ENCODE measurements around the gene GMDS. TPM values are rescaled to one million over a fixed set of nuclear protein-coding genes. Genes with fewer than 3 reads are reported as not detected.

GMDS gene
- total and polyA plus RNA-seq, 2 of the 8 experiments (the other 6 are each of a cell fraction or from before 2014, with no cell fraction given), result 16.8 to 50.0 TPM

DNA sequence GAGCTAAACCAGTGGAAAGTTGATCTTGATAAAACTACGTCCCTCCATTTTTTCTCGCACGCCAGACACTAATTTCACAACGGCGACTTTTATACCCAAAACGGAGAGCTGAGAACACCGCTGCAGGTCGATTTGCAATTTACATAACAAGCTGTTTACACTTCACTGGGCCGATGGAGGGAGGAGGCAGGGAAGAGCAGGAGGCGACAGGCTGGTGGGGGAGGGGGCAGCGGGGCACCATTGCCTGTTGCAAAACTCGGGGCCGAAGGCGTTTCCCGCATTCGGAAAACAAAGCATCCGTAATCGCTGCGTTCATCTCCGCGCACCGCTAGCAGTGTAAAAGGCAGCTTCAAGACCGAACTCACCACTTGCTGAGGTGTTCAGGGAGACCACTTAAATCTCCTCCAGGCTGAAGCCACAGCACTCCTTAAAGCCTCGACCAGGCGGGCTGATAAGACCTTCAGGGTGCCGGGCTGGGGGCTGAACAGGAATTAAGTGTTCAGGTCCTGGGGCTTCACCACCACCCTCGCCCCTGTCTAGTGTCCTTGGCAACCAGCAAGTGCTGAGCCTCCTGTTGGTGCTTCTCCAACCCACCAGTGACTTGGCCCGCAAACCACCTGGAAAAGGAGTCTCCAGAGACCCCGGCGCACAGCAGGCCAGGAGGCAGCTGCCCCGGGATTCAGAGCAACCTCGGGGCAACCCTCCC is 637.7 kb downstream of the GMDS start (continued):
- TF ChIP-seq, protein P1, sequence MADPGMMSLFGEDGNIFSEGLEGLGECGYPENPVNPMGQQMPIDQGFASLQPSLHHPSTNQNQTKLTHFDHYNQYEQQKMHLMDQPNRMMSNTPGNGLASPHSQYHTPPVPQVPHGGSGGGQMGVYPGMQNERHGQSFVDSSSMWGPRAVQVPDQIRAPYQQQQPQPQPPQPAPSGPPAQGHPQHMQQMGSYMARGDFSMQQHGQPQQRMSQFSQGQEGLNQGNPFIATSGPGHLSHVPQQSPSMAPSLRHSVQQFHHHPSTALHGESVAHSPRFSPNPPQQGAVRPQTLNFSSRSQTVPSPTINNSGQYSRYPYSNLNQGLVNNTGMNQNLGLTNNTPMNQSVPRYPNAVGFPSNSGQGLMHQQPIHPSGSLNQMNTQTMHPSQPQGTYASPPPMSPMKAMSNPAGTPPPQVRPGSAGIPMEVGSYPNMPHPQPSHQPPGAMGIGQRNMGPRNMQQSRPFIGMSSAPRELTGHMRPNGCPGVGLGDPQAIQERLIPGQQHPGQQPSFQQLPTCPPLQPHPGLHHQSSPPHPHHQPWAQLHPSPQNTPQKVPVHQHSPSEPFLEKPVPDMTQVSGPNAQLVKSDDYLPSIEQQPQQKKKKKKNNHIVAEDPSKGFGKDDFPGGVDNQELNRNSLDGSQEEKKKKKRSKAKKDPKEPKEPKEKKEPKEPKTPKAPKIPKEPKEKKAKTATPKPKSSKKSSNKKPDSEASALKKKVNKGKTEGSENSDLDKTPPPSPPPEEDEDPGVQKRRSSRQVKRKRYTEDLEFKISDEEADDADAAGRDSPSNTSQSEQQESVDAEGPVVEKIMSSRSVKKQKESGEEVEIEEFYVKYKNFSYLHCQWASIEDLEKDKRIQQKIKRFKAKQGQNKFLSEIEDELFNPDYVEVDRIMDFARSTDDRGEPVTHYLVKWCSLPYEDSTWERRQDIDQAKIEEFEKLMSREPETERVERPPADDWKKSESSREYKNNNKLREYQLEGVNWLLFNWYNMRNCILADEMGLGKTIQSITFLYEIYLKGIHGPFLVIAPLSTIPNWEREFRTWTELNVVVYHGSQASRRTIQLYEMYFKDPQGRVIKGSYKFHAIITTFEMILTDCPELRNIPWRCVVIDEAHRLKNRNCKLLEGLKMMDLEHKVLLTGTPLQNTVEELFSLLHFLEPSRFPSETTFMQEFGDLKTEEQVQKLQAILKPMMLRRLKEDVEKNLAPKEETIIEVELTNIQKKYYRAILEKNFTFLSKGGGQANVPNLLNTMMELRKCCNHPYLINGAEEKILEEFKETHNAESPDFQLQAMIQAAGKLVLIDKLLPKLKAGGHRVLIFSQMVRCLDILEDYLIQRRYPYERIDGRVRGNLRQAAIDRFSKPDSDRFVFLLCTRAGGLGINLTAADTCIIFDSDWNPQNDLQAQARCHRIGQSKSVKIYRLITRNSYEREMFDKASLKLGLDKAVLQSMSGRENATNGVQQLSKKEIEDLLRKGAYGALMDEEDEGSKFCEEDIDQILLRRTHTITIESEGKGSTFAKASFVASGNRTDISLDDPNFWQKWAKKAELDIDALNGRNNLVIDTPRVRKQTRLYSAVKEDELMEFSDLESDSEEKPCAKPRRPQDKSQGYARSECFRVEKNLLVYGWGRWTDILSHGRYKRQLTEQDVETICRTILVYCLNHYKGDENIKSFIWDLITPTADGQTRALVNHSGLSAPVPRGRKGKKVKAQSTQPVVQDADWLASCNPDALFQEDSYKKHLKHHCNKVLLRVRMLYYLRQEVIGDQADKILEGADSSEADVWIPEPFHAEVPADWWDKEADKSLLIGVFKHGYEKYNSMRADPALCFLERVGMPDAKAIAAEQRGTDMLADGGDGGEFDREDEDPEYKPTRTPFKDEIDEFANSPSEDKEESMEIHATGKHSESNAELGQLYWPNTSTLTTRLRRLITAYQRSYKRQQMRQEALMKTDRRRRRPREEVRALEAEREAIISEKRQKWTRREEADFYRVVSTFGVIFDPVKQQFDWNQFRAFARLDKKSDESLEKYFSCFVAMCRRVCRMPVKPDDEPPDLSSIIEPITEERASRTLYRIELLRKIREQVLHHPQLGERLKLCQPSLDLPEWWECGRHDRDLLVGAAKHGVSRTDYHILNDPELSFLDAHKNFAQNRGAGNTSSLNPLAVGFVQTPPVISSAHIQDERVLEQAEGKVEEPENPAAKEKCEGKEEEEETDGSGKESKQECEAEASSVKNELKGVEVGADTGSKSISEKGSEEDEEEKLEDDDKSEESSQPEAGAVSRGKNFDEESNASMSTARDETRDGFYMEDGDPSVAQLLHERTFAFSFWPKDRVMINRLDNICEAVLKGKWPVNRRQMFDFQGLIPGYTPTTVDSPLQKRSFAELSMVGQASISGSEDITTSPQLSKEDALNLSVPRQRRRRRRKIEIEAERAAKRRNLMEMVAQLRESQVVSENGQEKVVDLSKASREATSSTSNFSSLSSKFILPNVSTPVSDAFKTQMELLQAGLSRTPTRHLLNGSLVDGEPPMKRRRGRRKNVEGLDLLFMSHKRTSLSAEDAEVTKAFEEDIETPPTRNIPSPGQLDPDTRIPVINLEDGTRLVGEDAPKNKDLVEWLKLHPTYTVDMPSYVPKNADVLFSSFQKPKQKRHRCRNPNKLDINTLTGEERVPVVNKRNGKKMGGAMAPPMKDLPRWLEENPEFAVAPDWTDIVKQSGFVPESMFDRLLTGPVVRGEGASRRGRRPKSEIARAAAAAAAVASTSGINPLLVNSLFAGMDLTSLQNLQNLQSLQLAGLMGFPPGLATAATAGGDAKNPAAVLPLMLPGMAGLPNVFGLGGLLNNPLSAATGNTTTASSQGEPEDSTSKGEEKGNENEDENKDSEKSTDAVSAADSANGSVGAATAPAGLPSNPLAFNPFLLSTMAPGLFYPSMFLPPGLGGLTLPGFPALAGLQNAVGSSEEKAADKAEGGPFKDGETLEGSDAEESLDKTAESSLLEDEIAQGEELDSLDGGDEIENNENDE (IDR thresholded peaks at IDR 0.05; ENCODE audit: insufficient replicate concordance, low read length), result no peak
- TF ChIP-seq POLR2A (IDR thresholded peaks at IDR 0.05; ENCODE audit: control extremely low read depth in 1 of 2, low read depth in 2 of 2, low read length in 2 of 2) (no peak), EZH2 (IDR thresholded peaks at IDR 0.05; ENCODE audit: low read depth, low read length, severe bottlenecking) (no peak), SAP30 (IDR thresholded peaks at IDR 0.05; ENCODE audit: insufficient read depth, insufficient replicate concordance, low read length) (no peak), CBX5 (IDR thresholded peaks at IDR 0.05; ENCODE audit: low read depth, low read length) (no peak), TBP (IDR thresholded peaks at IDR 0.05; ENCODE audit: low read depth, low read length) (no peak), JUN (IDR thresholded peaks at IDR 0.05; ENCODE audit: low read depth, low read length) (no peak), SIN3A (conservative IDR thresholded peaks at IDR 0.05 in 1 of 2, IDR thresholded peaks at IDR 0.05 in 1 of 2; ENCODE audit: low read depth in 1 of 2, low read length in 2 of 2) (0 out of 4 replicates have a peak, but pooled peaks of 1 of the 2 experiments have one; percentile 35)
- TF ChIP-seq, protein P2, sequence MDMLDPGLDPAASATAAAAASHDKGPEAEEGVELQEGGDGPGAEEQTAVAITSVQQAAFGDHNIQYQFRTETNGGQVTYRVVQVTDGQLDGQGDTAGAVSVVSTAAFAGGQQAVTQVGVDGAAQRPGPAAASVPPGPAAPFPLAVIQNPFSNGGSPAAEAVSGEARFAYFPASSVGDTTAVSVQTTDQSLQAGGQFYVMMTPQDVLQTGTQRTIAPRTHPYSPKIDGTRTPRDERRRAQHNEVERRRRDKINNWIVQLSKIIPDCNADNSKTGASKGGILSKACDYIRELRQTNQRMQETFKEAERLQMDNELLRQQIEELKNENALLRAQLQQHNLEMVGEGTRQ (IDR thresholded peaks at IDR 0.05; ENCODE audit: low read length), result no peak
